GM12878 (cell line): ENCODE data around the gene PPP2R1B.

Experiments
- CEBPB ChIP-seq, 2 experiments: fragments of 150-350 bp in 1 of 2; IDR thresholded peaks; 2 replicates each; pipeline ENCODE4 v1.6.1; 2012 to 2014; ENCODE audit warnings: low read depth in 2 of 2, low read length in 2 of 2, borderline replicate concordance in 1 of 2, inconsistent platforms in 1 of 2
- ELK1 ChIP-seq: IDR thresholded peaks from 2 replicates; pipeline ENCODE4 v1.6.1; 2012; ENCODE audit warnings: low read depth, low read length, improper control_type of control experiment
- HDAC2 ChIP-seq: fragments of 200-600 bp; sonication (generic); IDR thresholded peaks from 2 replicates; pipeline ENCODE4 v1.6.1; 2017
- NFYB ChIP-seq: IDR thresholded peaks from 2 replicates; pipeline ENCODE4 v1.6.1; 2011; ENCODE audit warnings: low read depth, mild to moderate bottlenecking, low read length, improper control_type of control experiment, moderate library complexity; ENCODE audit not compliant: insufficient read depth
- SREBF2 ChIP-seq: IDR thresholded peaks from 2 replicates; pipeline ENCODE4 v1.6.1; 2012; ENCODE audit warnings: mild to moderate bottlenecking, low read length
- TBL1XR1 ChIP-seq: IDR thresholded peaks from 2 replicates; pipeline ENCODE4 v1.6.1; 2012; ENCODE audit warnings: low read depth, low read length, improper control_type of control experiment
- USF2 ChIP-seq: IDR thresholded peaks from 2 replicates; pipeline ENCODE4 v1.6.1; 2011; ENCODE audit warnings: low read depth, low read length, improper control_type of control experiment, borderline replicate concordance
- ZNF207 ChIP-seq: fragments of 450-650 bp; IDR thresholded peaks from 2 replicates; pipeline ENCODE4 v1.6.1; 2014; ENCODE audit warnings: antibody characterized with exemption, mild to moderate bottlenecking, borderline replicate concordance

DNA sequence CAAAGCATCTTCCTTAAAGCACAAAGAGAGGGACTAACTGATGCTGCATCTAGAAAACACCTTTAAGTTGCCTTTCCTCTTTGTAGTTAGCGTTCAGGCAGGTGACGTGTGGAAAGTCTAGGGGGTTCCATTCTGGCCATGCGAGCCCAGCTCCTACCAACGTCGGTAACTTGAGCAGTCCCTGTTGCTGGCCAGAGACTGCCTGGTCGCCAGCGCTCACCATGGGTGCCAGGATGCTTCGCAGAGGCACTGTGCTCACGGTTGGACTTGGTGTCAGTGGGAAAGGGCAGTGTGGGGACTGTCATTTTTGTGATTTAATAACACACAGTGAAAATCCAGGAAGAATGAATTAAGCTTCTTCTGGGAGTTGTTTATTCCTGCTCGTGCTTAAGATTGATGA, 40.6 kb downstream of the PPP2R1B start:
- TF ChIP-seq ELK1 (no peak), HDAC2 (no peak), ZNF207 (no peak), SREBF2 (no peak), NFYB (no peak), CEBPB (IDR thresholded peaks at IDR 0.05; ENCODE audit: borderline replicate concordance in 1 of 2, low read depth in 2 of 2, low read length in 2 of 2) (no peak), USF2 (no peak), TBL1XR1 (no peak)
